ENCODE results near the gene LIX1.
"Not testable (repeated sequence)": the region's sequence is repeated elsewhere in the genome, so short reads cannot be mapped to it uniquely, and the experiment has no call there.

The LIX1 gene

DNA sequence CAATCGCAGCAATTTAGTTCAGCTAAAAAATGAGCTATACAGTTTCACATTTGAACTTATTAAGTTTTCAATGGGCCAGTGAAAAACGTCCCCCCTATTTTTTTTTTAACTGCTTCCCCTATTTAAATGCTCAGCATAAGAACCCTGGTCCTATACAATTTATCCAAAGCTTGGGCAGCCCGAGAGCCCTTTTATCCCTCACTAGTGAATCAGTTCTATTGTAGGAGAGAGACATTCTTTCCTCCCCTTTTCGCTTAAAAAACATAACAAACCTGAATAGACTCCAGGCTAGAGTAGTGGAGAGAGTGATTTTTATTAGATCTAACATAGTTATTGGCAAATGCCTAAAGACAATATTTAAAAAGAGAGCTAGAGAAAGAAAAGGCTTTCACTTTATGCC lies 1.4 kb downstream of the LIX1 start:
- no peak for DNase-seq

DNA sequence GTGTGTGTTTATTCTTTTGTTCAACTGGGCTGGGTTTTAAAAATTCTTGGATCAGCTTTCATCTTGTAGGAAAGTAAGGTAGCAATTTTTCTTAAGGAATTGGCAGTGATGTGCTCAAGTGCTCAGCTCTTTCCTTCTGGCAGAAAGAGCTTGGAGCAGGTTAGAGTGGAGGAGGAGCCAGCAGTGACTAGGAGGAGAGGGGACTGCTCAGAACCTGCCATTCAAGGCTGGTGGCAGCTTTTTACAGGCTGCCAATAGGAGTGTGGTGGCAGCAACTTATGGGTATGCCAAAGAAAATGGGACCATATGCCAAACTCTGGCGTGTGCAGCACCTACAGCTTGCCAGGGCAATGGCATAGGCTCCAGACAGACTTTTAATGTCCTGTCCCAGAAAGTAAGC lies 2.2 kb downstream of the LIX1 start:
- DNase-seq, result not testable (repeated sequence)

DNA sequence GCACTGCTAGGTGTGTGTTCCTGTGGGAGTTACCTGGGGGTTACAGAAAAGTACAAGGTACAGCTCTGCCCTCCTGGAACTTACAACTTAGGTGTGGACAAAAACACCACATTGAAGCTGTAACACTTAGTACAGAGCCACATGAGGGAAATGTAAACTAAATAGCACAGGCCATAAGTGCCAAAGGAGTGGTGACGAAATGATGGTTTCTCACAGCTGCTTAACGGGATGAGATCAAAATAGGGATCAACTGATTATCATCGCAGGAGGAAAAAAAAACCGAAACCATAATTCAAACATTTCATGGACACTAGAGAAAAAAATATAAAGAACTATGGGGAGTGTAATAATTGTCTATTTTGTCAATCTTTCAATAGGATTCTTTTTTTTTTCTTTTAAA lies 5.9 kb downstream of the LIX1 start:
- DNase-seq, result no peak

DNA sequence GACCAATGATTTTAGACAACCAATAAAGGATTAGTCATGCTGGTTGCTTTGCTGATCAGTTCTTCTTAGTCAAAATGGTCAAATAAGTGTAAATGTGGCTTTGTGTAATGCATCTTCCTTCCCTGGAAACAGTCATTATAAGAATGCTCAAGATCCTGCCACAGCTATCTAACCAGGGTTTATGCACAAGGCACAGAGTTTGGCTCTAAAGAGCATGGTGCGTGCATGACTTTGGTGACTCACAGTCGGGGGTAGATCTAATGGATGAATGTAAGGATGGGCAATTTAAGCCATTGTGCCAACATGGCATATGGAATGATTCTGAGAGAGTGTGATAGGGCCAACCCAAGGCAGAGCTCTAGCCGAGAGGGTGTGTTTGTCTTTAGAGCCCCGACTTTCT lies 6.5 kb downstream of the LIX1 start:
- no peak for DNase-seq

DNA sequence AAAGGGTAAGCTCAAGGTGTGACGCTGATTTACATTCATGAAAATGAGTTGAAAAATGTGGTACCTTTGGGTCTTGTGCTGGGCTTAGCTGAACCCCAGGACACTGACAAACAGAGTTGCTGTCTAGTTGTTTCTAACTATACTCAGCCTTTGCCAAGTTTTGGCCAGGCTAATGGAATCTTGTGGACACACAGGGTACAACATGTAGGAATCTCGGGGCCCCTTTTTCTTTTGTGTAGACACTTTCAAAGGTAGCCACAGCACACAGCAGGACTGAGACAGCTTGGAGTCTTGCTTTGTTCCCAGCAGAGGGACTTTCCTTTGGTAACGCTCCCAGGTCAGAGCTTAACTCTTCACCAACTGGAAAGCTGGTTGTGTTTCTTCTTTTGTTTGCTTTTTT lies 7.8 kb downstream of the LIX1 start:
- no peak for DNase-seq

DNA sequence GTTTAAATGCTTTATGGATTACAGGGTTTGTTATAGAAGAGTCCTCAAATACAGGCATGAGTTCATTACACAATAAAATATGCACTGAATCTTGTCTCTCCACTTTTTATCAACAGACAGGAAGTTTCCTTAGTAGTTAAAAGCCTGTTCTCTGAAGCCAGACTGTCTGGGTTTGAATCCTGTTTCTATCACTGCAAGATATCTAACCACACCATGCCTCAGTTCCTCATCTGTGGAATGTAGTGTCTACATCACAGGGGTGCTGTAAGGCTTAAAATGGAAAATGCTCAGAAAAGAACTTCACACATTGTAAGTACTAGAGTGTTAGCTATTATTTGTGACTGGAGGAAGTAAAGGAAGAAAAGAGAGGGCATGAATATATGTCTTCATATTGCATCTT lies 9.3 kb downstream of the LIX1 start:
- no peak for DNase-seq

DNA sequence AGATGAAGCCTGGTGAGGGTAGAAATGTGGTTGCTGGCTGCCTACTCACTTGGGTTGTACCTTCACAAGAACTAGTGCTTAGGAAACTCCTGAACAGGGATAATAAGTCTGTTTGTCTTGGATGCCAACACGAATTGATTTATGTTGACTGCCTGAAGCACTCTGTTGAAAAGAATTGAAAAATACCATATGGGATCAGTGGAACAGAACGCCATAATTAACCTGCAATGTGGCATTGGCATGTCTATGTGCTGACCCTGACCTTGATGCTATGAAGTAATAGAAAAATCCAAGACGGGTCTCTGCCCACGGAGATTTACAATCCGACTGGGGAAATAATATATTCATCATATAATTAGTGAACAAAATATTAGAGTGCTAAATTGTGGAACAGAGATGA lies 10.5 kb downstream of the LIX1 start:
- no peak for DNase-seq

DNA sequence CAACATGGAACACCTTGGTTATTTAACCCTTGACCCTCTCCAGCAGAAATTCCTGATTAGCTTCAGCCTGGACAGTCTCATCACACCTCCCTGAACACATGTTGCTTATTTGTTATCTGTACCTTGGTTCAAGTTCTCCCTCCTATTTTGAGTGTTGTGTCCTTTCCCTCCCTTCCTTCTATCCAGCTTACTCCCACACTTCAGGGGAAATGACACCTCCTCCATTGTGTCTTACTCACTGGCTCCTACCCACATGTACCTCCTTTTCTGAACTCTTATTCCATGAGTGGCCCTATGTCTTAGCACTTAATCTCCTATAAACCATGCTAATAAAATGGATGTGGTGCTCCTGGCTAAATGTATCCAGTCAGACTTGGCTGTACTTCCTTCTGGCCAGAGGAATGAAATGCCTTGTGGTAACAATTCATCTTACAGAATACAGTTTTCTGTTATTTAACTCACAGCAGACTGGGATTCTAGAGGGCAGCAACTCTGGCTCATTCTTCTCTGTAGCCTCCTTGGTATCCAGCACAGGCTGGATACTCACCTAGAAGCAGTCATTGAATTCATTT lies 11.2 kb downstream of the LIX1 start:
- no peak for DNase-seq

DNA sequence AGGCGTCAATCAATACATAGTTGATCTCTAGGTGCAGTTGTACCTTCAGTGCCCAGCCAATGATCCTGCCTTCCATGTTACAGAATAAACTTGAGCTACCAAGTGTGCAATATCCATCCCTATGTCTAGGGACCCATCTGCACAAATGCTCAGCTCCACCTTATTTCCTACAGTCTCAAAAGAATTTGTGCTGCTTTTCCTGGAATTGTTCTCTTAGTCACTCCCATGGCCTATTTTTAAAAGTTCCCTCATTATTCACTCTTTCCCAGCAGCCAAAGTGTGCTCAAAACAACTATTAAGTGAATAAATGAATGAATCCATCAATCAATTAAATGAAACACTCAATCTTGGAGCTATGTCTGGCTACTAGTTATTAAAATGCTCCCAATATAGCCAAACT lies 14.7 kb downstream of the LIX1 start:
- no peak for DNase-seq

DNA sequence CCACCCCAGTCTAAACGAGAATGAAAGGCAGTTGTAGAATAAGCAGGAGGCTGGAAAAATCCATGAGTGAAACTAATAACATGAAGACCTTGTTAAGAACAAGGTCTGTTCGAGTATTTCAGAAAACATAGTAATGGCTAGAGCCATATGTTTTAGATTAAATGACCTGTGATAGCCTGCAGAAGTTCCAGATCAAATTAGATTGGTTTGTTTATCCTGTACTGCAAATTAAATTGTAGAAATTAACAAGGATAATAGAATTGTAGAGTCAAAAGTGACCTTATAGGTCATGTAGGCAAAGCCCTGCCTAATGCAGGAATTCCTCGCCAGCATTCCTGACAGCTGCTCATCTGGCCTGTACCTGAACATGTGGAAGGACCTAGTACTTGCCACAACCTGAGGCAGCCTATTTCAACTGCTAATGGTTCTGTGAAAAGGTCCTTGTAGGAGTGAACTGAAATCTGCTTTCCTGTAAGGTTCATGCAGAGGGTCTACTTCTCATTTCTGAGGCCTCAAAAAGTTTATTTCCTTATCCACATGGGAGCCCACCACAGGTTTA lies 17.2 kb downstream of the LIX1 start:
- DNase-seq, result no peak

DNA sequence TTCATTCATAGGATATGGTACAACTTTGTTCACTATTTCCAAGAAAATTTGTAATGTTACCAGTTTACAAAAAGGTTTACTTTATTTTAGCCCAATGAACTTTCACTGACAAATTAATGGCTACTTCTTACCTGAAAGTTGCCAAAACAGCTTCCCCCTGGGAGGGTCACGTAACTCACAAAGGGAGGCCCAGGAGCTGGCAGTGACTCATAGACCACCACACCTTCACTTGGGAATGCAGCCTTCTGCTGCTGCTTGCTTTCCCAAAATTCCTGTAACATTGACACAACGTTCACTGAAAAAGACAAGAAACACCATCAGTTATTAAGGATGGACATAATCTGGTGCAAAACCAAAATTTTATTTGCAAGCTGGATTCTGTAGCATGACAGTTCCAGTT lies 18.1 kb downstream of the LIX1 start:
- DNase-seq, result no peak

DNA sequence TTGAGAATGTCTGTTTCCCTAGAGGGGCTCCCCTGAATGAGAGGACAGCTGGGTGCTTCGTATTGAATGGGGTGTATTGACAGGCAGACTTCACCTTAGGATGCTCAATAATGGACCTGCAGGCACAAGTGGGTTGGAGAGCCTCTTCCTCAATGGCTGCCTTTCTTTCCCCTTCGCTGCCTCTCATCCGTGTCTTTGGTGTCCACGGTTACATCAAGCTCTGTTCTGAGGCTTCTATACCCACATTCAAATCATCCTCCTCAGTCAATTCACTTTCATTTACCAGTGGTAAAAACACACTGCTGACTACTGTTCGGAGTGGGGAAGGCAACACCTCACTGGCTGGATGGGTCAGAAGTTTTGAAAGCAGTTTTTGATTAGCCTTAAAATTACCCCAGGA lies 20.6 kb downstream of the LIX1 start:
- no peak for DNase-seq

DNA sequence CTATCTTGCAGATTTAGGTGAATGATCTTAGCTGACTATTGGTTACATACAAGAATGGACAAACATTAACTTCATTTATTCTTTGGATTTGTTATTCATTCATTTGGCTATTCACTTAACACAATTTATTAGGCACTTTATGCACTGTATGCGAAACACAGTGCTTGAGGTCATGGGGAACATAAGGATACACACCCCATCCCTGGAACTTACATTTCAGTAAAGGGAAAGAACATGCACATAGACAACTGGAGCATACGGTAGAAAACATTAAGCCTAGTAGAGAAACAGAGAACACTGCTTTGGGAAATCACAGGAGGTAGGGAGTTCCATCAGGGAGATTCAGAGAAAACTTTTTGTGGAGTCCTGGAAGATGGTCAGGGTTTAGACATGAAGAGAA lies 22.2 kb downstream of the LIX1 start:
- DNase-seq, result no peak

DNA sequence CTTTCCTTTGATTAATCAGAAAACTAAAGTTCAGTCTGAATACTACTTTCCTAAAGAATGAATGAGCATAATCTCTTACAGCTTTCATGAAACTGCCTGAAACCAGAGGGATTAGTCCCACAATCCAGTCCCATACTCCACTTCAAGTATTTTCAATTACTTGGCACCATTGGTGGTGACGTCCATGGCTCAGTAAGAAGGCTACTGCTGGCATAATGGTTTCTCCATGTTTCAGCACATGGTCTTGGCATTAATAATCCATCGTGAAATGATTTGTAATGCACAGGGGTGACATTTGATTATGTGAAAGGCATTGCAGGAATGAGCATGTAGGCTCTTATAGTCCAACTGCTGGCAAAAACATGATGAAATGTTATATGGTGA lies 23.4 kb downstream of the LIX1 start:
- DNase-seq, result no peak

DNA sequence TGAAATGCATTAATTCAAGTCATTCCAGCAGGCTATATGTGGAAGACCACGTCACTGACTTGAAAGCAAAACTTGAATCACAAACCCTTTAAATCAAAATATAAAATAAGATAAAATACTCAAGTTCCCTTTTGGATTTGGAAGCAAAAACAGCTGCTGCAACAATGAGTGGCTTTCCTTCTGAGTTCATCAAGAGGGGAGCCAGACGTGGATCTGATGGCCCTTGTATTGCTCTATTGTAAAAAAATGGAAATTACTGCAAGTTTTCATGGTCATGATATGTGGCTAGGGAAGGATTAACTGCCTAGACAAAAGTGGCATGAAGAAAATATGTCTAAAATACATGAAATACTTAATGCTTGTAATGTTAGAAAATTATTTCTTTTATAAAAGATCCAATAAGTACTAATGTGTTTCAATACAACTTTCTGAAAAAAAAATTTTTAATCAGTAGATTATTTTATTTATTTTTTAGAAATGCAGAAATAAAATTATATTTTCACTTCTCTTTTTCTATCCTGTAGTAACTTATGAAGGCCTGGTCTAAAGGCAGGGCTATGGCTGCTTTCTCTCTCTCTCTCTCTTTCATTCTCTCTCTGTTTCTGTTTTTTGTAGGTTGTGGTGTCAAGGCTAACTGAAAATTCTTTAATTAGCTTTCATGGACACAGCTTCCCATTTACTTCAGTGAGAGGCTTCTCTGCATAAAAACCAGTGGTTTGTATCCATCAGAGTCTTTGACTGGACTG lies 24.0 kb downstream of the LIX1 start:
- DNase-seq, result no peak

DNA sequence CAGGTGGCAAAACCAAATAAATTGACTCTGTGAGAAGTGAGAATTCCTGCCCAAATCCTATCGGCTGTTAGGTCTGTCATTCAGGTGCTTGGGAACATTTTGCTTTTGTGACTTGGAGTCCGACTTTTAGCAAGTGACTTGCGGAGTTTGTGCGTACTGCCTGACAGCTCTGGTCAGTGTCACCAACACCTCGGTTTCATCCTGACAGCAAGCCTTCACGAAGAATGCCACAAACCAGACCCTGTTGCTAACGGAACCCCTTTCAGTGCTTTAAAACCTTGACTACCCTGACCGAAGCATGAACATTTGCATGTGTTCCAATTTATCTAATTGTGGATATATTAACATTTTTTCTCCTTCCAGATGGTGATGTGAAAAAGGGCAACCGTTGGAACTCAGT lies 26.5 kb downstream of the LIX1 start:
- DNase-seq, result no peak

DNA sequence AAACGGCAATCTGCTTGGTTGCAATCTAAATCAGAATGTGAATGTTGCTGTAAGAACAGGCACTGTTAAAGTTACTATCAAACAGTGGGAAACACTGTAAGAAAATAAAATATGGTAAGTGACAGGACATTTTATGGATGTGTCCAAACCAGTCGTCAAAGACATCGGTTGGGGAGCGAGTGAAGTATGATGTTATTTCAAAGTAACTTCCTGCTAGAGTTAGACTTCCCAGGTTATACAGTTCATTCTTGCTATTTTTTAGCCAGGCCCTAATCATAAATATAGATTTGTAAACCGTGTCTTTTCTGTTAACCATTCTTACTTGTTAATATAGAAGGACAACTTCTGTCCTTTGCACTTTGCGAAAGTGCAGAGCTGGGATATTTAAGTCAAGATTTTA lies 30.2 kb downstream of the LIX1 start:
- no peak for DNase-seq

DNA sequence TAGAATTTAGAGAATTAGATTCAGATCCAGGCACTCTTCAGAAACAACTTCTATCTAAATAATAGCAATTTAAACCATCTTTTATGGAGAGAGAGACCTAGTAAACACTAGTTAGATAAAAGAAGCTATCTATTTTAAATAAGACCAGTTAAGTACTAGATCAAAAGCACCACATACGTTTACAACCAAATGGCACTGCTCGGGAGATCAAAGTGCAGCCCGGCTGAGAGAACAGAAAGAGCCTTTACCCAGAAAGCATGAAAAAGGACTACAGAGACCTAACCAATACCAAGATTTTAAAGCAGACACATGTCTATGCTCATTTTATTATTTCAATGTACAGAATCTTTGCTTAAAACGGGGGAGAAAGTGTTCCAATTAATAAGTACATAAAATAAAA lies 30.8 kb downstream of the LIX1 start:
- no peak for DNase-seq

DNA sequence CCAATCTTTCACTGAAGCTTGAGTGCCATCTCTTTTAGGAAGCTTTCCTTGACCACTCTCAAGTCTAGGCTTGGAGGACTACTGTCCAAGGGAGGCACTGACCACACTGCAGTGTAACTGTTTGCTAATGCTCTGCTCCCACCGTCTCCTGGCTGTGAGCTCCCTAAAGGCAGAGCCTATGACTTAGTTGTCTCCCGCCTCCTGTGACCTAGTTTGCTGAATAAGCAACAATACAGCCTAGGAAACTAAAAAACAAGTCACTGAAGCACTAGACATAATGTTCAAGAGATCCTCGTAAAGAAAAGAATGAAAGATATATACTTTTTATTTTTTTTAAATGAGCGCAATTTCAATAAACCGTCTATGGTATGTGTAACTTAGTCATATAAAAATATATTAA lies 31.4 kb downstream of the LIX1 start:
- no peak for DNase-seq

DNA sequence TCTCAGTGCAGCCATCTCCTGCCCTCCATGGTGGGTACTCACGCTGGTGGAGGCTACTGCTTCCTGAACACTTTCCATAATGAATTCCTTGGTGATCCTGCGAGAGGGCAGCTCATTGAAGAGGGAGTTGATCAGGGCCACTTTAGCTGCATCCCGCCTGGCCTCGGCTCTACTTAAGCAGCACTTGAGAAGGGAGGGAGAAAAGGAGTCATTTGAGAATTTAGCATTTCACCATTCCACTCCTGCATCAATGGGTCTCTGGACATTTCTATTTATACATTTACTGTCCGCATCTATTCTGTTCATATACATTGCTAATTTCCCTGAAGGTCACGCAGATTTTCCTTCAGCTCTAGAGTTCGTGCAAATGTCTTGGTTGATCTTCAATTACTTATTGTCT lies 35.1 kb downstream of the LIX1 start:
- no peak for DNase-seq

DNA sequence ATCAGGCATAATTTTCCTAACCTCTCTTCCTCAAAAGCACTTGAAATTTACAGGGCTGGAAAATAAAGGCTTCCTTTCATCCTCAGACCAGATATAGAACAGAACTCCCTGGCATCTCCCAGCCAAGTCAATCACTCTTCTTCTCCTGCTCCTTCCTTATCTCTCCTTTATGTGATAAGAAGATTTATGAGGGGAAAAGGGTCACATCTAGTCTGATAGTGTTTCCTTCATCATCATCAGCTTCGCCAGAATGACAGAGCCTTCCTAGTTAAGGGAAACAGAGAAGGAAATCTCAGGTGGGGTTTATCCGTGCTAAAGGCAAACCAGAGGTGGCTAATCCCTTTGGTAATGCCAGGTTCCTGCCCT lies 36.2 kb downstream of the LIX1 start:
- no peak for DNase-seq

DNA sequence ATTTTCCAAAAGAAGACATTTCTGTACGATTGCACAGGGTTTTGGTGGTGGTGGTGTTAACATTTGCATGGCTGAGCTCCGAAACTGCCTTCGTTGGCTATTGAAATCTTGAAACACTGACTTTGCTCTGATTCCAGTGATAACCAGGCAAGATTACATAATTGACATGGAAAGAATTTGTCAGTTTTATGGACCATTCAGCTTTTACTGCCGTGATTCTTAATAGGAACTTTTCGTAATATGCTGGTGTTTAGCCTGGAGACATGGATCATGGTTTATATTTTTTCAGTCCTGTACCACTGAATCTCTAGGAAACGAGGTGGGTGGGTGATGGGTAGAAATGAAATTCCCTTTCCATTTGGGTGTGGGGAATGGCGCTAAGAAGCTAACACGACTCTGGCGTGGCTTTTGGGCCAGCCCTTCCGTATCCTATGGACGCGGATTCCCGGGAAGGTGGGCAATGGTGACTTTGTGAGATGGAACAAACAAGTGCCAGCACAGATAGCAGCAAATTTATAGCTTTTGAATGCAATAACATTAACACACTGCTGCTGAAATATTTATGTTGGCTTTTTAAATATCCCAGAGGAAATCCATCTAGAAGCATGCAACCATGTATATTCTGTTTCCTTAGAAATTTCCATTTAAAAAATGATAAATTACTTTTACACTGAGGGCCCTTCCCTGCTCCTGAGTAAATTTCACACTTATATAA lies 36.8 kb downstream of the LIX1 start:
- DNase-seq, result no peak

DNA sequence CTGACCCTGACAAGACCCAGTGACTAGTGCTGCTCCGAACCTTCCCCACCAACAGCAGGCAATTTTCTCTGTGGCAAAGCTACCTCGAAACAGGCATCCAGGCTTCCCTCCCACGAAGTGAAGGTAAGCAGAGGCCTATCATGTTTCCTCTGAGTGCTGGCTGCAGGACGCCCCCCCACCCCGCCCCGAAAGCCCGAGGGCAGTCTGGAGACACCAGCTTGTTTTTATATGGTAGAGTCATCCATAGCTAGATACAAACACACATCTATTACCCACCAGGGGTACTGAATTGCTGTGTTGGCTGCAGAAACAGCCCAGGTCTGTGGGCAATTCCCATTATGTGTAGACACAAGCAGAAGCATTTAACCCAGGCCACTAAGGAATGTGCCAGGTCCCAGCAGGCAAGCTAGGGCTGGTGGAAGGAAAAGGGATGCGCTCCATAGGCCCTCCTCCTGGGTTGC lies 40.4 kb downstream of the LIX1 start:
- DNase-seq, result no peak

DNA sequence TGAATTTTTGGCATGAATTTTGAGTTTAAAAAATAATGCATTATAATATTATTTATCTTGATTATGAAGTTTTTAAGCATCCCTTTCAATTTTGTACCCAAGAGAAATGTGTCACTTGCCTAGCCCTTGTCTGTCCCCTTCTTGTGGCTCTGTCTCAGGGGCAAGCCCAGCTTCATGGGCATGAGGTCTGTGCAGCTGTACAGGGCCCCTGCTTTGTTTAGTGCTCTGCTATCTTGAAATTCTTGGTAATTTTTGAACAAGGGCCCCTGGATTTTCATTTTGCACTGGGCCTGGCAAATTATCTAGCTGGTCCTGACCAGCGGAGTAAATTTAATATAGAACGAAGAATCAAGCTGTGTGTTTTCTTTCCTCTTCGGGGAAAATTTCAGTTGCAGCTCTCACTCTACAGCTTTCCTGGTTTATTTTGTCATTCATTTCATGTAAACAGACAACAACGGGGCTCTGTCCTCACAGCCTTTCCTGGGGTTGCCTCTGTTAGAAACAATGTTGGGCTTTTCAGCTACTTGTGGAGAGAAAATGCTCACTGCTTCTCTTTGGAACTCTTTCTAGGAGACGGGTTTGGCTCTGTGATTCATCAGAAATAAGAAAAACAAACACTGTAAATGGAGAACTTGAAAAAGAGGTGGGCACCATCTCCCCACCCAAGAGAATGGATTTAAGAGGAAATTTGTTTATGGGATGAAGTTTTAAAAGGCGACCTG lies 41.1 kb downstream of the LIX1 start:
- no peak for DNase-seq

Measured in NCI-H2029 (cell line).